ENCODE results near the gene SLC10A3.

Gene SLC10A3

DNA sequence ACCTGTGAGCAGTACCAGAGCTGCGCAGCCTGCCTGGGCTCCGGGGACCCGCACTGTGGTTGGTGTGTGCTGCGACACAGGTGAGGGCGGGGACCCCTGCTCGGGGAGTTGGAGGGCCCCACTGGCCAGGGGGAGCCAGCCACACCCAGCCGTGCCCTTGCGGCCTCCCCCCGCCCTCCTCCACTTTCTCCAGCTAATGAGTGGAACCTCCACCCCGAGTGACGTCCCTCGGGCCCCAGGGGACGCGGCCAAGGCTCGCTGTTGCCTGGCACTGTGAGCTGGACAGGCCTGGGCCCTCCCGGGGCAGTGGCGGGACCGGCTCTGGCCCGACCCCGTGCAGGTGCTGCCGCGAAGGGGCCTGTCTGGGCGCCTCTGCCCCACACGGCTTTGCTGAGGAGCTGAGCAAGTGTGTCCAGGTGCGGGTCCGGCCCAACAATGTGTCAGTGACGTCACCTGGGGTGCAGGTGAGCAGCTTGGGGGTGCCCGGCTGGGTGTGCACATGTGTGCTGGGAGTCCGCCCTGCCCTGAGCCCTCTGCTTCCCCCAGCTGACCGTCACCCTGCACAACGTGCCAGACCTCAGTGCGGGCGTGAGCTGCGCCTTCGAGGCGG lies 26.7 kb downstream of the SLC10A3 start:
- no peak for DNase-seq (ENCODE audit: low read depth)

DNA sequence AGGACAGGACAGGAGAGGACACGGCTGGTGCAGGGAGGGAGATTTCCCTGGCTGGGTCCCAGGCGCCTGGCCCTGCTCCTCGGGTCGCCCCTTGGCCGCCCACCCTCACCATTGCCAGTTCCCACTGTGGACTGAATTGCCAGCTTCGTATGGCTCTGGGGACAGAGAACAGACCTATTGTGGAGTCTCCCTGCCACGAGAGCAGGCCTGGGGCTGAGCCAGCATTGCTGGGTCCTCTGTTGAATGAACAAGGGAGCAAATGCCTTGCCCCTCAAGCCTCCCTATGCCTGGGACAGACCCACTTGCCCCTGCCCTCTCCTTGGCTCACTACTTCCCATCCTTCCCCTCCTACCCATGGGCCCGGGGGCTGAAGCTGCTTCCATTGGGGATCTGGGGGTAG lies 28.0 kb downstream of the SLC10A3 start:
- DNase-seq (ENCODE audit: low read depth) = no peak

DNA sequence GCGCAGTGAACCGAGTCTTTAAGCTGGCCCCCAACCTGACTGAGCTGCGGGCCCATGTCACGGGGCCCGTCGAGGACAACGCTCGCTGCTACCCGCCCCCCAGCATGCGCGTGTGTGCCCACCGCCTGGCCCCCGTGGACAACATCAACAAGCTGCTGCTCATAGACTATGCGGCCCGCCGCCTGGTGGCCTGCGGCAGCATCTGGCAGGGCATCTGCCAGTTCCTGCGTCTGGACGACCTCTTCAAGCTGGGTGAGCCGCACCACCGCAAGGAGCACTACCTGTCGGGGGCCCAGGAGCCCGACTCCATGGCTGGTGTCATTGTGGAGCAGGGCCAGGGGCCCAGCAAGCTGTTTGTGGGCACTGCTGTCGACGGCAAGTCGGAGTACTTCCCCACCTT lies 30.1 kb downstream of the SLC10A3 start:
- DNase-seq (ENCODE audit: low read depth) = no peak

DNA sequence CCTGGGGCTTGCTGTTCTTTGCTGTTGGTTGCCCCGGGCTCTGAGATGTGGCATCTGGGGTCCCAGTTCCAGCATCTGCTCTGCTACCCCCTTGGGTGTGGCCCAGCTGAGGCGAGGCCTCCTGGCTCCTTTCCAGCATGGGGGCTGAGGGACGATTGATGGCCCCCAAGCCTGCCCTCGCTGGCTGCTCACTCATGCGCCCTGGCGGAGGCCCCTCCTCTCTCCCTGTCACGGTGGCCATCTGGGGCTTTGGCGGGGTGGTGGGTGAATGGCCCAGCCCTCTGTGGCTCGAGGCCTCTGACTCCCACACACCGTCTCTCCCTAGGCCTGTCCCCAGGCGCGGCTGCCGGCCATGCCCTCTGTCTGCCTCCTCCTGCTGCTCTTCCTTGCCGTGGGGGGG lies 30.6 kb downstream of the SLC10A3 start:
- no peak for DNase-seq (ENCODE audit: low read depth)

DNA sequence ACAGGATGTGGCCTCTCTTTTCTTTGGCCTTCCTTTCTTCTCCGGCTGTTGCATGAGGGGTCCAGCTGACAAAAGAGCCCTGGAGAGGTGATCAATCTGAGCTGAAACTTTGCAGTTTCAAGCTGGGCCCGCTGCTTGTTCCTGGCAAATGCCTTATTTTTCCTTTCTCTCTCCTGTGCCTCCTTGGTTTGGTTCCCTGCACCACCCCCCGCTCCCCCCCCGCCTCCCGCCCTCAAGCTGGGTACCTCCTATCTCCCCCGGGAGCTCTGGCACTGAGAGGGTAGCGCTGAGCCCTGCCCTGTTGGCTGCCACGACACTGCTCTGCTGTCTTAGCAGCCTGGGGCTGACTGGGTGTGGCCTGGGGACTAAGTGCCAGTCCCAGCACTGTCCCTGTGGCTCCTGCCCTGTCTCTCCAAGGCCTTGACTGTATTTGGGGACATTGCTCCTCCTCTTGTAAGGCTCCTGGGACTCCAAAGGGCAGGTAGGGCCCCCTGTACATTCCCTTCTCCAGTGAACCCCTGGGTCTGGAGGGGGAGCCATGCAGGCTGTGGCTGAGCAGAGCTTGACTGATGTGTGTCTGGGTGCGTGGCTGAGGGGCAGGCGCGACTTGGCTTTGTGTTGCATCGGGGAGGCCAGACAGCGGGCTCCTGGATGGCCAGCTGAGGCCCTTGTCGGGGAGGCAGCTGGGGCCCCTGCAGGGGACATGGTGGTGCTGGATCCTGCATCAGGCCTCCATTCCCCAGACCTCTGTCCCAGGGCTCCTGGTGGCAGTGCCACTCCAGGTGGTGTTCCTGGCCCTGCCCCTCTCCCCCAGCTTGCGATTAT lies 31.3 kb downstream of the SLC10A3 start:
- DNase-seq (ENCODE audit: low read depth) = no peak

DNA sequence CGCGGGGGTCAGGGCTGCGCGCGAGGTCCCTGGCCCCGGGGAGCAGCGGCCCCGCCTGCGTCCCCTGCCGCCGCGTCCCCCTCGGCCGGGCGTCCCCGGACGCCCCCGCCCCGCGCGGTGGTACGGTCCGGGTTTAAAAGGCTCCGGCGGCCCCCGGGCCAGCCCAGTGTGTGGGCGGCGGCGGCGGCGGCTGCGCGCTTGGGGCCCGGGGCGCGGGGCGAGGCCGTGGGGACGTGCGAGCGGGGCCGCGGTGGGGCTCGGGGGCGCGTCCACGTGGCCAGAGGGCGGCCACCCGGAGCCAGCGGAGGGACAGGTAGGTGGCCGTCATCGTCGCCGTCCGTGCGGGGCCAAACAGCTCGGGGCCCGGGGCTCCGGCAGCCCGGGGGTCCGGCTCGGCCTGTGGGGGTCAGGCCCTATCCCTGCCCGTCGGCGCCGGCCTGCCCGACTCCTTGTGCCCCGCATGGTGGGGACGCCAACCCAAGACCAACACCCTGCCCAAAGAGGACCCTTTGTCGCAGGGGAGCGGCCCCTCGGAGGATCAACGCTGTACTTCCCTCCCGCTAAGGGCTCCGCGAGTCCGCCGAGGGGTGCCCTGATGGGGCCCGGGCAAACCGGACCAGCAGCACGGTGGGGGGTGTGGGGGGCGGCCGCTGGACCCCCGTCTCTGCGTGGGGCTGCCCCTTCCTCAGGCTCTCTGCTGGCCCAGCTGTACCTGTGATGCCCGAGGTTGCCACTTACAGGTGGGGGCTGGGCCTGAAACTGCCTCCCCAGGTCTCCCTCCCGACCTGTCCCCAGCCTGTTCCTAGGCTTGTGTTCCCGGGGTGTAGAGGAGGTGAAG lies 32.1 kb downstream of the SLC10A3 start, which contains the start of gene PLXNA3:
Gene PLXNA3 (plus strand): TSS at position 166 of the 838 bp plus-strand sequence. CDS start 1,903 bp downstream, outside the sequence.
- DNase-seq (ENCODE audit: low read depth) = peak; percentile 53

DNA sequence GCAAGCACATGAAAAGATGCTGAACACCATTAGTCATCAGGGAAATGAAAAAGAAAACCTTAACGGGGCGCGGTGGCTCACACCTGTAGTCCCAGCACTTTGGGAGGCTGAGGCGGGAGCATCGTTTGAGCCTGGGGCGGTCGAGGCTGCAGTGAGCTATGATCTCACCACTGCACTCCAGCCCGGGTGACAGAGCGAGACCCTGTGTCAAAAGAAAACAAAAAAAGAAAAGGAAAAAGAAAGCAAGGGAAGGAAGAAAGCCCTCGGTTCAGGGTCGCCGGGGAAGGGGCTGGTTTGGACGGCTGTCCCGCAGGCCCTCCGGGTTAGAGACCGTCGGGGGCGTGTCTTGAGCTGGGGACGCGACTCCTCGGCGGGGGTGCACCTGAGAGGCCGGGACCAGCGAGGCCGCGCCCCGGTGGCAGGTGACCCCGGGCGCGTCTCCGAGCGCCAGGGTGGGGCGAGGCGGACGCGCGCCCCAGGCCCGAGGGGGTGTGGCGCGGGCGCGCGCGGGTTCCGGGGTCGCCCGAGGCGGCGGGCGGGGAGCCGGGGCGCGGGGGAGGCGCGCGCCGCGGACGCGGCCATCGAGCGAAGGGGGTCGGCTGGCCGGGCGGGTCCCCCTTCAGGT lies 32.8 kb downstream of the SLC10A3 start:
- peak; percentile 55 for DNase-seq (ENCODE audit: low read depth)

DNA sequence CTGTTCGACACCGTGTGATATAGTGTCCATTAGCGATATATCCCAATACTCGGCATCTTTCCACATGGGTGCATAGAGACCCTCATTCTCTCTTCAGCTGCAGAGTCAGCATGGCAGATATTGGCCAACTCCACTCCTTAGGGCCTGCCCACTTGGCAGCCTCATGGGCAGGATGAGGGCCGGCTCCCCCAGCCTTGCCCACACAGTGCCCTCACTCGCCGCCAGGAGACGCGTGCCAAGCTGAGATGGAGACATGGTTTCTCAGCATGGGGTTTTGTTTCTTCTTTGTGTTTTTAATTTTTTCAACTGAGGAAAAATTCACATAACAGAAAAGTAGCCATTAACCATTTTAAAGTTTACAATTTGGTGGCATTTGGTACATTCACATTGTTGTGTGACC lies 37.6 kb downstream of the SLC10A3 start:
- DNase-seq (ENCODE audit: low read depth) = no peak

DNA sequence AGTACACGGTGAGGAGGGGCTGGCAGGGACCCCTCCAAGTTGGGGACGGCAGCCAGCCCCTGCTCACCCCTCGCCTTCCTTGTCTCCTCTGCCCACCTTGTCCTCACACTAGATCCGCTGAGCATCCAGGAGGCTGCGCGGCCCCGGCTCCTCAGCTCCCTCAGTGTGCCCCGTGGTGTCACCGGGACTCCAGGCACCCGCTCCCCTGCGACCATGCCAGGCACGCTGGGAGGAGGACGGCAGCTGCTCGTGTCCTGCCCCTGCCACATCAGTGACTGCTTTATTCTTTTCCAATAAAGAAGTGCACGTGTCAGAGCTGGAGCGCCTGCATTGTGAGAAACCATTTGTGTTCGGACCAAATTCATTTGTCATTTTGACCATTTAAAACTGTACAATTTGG lies 40.1 kb downstream of the SLC10A3 start:
- no peak for DNase-seq (ENCODE audit: low read depth)

DNA sequence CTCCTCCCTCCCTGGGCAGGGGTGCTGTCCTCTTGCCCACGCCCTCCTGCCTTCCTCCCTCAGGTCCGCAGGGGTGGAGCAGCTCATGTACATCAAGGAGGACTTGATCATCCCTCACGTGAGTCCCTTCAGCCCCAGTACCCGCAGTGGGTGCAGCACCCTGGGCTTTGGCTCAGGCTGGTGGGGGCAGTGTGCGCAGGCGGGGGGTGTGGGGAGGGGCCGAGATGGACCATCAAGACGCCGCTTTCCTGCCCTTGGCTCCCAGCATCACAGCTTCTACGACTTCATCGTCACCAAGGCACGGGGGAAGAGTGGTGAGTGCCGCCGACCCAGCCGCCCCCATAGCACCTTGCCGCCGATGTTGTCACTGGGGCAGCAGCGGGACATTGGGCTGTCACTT lies 40.8 kb downstream of the SLC10A3 start:
- no peak for DNase-seq (ENCODE audit: low read depth)

DNA sequence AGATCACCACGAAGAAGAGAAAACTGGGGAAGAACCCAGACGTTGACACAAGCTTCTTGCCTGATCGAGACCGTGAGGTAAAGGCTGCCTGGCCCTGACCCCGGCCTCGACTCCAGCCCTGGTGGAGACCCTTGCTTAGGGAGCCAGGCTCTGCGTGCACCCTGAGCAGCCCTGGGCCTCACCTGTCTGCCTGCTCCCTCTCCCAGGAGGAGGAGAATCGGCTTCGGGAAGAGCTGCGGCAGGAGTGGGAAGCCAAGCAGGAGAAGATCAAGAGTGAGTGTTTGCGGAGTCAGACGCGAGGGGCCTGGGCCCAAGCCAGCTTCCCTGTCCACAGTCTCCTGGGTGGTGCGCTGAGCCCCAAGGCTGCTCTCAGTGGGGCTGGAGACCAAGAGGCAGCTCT lies 41.9 kb downstream of the SLC10A3 start:
- DNase-seq (ENCODE audit: low read depth) = no peak

DNA sequence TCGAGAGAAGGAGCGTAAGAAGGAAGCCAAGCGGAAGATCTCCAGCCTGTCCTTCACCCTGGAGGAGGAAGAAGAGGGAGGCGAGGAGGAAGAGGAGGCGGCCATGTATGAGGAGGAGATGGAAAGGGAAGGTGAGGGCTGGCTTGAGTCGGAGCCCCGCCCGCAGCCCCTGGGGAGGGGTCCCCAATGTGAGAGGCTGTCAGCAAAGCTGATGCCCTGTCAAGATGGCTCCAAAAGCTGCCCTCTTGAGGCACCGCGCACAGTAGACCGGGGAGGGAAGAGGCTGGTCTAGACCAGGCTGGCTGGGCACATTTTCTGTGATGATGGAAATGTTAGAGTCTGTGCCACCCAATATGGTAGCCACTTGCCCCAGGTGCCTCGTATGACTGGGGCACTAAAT lies 44.0 kb downstream of the SLC10A3 start:
- DNase-seq (ENCODE audit: low read depth) = no peak

DNA sequence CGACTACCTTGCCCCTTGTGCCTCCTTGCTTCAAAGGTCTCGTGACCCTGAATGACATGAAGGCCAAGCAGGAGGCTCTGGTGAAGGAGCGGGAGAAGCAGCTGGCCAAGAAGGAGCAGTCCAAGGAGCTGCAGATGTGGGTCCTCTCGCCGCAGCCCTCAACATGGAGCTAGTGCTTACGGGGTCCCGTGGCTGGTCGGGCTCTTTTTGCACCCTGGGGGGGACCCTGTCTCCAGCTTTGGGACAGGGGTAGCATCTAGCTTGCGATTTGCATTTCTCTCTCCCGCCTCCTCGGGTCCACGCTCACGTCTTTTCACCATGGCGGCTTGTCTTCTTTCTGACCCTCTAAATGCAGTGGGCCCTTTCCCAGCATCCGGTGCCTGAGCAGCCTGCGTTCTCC lies 44.7 kb downstream of the SLC10A3 start:
- no peak for DNase-seq (ENCODE audit: low read depth)

DNA sequence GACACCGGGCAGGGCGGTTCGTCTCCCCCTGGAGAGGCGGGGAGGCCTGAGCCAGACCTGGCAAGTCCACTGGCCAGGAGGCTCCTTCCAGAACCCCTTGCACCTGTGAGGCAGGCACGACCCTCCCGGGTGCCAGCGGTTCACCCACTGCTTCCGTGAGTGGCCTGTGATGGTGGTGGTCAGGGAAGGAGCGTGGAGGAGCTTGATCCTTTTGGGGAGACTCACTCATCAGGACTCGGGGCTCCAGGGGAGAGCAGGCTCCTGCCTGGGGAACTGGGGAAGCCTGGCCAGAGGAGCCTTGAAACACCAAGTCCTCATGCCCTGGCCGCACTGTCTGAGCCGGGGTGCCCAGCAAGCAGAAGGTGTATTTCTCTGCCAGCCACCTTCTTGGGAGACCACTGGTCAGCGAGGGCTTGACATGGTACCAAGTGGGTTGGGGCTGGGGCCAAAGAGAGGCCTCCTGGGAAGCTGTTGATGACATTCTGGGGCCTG lies 45.6 kb downstream of the SLC10A3 start:
- DNase-seq (ENCODE audit: low read depth) = no peak

DNA sequence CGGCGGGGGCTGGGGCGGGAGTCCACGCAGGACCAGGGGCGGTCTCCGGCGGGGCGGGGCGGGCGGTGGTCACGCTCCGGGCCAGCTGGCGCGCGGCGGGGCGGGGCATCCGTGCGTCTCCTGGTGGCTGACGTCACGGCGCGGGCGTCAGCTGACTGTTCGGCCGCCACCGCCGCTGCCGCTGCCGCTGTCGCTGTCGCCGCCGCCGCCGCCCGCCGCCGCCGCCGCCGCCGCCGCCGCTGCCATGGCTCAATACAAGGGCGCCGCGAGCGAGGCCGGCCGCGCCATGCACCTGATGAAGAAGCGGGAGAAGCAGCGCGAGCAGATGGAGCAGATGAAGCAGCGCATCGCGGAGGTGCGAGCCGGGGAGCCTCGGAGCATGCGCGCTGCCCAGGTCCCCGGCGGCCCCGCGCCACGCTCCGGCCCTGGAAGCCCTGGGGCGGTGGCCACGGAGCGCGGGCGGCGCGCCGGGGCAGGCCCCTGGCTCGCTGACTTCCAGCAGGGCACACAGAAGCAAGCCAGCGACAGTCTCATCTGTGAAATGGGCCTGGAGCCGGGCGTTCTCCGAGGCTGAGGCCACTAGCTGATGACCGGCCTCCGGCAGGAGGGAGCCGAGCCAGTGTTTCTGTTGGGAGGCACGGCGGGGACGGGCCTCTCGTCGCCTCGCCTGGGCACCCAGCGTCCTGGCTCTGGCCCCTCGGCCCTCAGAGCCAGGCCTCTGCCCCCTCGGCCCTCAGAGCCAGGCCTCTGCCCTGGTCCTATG lies 46.3 kb downstream of the SLC10A3 start, which contains the start of gene FAM50A:
Gene FAM50A (plus strand): TSS at position 150 of the 763 bp plus-strand sequence. CDS start 95 bp downstream, at position 245.
- peak; percentile 61 for DNase-seq (ENCODE audit: low read depth)

DNA sequence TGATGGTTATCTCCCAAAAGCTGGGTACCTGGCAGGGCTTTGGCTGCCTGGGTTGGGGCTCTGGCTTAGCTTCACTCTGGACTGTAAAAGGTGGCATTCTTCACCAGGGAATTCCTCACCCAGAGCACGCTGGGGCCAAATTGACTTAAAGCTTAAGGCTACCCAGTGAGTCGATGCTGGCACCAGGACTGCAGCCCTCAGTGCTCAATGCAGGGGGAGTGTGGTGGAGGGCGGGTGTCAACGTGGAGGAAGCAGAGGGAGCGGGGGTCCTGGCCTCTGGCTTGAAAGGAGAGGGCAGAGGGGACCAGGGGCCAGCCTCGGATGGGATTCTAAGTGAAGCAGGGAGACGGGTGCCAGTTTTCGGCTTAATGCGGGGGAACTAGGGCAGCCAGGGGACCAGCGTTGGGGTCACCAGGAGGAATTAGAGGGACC lies 46.9 kb downstream of the SLC10A3 start:
- no peak for DNase-seq (ENCODE audit: low read depth)

DNA sequence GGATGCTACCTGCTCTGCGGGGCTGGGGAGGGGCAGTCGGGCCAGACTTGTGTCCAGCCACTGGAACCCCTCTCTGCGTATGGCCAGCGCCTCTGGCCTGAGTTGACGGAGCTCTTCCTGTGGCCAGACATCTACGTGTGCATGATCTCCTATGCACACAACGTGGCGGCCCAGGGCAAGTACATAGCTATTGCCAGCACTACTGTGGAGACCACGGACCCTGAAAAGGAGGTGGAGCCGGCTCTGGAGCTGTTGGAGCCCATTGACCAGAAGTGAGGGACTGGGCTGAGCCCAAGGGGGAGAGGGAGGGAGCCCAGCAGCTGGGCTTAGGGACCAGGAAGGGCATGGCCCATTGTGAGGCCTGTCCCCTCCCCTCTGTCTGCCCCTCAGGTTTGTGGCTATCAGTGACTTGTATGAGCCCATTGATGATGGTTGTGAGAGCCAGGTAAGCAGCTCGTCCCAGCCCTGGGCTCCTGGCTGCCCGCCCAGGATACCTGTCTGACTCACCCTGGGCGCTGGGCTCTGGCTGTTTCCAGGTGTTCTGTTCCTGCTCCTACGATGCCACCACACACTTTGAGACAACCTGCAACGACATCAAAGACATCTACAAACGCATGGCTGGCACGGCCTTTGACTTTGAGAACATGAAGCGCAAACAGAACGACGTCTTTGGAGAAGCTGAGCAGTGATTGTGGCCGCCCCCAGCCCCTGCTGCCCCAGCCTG lies 48.3 kb downstream of the SLC10A3 start:
- DNase-seq (ENCODE audit: low read depth) = no peak

DNA sequence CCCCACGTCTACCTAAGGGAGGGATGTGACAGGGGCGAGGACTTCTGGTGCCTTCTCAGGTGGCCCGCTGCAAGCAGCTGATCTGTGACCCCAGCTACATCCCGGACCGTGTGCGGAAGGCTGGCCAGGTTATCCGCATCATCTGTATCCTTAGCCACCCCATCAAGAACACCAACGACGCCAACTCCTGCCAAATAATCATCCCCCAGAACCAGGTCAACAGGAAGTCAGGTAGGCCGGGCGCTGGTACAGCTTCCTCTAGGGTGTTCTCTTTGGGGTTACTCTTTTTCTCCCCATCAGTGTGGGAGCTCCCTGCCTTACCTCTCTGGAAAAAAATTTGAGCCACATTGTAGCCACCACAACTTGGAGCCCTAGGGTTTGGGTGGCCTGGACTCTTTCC lies 48.9 kb downstream of the SLC10A3 start:
- no peak for DNase-seq (ENCODE audit: low read depth)

DNA sequence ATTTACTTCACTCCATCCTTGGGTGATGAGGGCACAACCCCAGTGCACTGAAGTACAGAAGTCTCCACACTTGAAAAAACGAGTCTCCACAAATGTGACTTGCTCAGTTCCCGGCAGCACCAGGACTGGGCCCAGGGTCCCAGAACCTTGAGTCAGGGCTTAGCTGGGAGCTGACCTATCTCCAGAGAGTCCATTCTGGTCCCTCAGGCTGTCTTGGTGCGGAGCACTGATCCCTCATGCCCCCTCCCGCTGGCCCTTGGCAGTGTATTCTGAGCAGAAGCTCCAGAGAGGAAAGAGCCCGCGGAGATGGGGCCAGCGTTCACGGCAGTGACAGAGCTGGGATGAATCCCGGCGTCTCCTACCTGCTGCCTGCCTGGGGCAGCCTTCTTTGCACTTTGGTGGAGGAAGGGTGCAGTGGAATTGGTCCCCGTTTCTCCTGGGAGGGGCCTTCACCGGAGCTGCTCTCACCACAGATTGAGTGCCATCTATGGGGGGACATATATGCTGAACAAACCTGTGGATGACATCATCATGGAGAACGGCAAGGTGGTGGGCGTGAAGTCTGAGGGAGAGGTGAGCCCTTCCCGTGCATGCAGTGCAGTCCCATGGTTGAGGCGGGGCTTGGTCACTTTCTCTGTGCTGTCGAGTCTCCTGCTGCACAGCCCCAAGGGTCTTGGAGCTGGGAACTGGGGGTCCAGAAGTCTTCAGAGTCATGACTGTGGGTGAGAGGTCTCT lies 49.6 kb downstream of the SLC10A3 start:
- no peak for DNase-seq (ENCODE audit: low read depth)

DNA sequence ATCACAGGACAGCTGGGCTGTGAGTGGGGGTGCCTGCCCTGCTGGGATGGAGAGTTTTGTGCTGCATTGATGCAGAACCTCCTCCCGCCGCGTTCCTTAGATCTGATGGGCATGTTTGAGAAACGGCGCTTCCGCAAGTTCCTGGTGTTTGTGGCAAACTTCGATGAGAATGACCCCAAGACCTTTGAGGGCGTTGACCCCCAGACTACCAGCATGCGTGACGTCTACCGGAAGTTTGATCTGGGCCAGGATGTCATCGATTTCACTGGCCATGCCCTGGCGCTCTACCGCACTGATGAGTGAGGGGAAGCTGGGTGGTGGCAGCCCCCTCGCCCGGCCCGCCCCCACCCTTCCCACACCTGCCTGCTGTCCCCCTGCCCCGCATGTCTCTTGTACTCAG lies 50.6 kb downstream of the SLC10A3 start:
- no peak for DNase-seq (ENCODE audit: low read depth)

All from T-helper 22 cell (primary cell).